GM18873 (cell line): ENCODE results near the gene C22orf42.
"Not testable (repeated sequence)": the region's sequence is repeated elsewhere in the genome, so short reads cannot be mapped to it uniquely, and the experiment has no call there.

ENCODE experiments used
- ATAC-seq: cut with Tn5 transposase; IDR thresholded peaks from one replicate; pipeline ENCODE4 v1.9.1; 2021; ENCODE audit warnings: mild to moderate bottlenecking, moderate library complexity, moderate number of reproducible peaks; ENCODE audit not compliant: unreplicated experiment, low FRiP score

The C22orf42 gene

GRCh38 chr22:32158712-32159533 is at the start of gene C22orf42:
C22orf42 (minus strand) TSS chr22:32159303; CDS start chr22:32159215, 88 bp downstream.
- no peak for ATAC-seq

- no peak for ATAC-seq
Observed at GRCh38 chr22:32208681-32209080, 49.6 kb upstream of the C22orf42 start.

DNA sequence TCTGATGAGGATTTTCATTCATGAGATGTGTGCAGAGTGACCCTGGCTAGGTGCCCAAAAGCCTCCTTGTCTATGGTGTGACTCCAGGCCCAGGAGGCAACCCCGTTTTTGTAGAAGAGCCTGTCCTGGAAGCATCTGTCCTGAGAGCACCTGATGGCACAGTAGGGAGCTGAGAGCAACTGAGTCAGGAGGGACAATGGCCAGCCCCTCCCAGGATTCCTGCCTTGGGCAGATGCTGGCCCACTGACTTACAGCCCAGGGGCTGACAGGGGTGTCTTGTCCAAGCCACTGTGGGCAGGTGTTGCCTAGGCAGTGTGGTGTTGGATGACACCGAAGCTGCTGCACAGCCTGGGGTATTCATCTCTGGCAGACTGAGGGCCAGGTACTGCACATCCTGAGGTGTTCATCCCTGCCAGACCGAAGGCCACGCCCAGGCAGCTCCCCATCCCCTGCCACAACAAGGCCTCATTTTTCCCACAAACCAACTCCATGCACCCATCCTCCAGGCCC is 48.9 kb upstream of the C22orf42 start:
- ATAC-seq: no peak

DNA sequence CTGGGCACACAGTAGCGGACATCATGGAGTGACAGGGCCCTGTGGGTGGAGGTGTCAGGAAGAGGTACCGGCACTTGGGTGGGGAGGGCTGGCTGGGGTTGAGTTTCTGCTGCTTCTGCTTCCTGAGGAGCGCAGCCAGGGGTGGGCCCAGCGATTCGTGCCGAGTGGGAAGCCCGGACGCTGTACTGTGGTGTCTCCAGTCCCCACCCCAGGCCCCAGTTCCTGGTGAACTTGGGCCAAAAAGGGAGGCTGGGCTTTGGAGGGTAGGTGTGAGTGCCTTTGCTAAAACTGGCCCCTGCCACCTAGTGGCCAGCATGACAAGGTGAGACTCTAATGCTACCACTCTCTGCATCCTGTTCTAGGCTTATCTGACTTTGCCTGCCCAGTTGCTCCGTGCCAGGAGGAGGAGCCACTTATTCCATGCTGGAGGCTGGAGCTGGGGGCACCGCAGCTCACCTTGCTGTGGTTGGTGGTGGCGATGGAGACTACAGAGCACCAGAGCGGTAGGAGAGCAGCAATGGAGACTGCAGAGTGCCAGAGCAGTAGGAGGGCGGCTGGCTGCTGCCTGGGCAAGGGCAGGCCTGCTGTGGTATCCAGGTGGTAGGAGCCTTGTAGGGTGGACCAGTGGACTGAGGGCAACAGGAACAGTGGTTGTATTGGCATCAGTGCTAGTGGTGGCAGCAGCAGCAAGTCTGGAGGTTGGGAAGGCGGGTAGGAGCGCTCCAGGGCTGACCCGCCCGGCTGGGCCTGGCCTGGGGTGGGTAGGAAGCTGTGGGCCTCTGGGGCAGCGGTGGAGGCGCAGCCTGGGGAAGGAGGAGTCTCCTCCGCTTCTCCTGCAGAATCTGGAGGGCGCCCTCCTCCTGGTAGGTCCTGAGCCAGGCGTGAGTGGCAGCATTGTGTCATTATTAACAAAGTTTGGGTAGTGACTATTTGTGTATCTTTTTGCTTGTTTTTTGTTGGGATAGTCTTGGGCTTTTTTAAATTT is 48.0 kb upstream of the C22orf42 start:
- no peak for ATAC-seq

DNA sequence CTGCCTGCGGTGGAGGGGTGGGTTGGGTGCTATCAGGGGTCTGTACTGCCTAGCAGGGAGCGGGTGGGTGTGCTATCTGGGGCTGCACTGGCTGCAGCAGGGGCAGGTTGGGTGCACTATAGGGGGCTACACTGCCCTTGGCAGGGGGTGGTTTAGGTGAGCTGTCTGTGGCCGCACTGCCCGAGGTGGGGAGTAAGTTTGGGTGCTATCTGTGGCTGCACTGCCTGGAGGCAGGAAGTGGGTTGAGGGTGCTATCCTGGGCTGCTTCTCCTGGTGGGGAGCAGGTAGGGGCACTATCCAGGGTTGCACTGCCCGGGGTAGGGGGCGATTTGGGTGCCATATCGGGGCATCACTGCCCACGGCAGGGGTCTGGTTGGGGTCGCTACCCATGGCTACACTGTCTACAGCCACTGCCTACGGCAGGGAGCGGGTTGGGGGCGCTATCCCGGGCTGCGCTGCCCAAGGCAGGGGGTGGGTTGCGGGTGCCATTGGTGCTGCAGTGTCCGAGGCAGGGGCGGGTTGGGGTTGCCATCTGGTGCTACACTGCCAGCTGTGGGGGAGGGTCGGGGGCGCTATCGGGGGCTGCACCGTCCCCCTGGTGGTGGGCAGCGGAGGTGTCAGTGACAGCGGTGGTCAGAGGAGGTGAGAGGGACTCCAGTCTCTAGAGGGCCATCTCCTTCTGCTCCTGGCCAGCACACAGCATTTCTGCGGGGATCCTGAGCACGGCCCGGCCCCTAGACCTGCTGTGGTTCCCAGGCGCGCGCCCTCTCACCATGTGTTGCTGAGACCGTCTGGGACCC is 47.1 kb upstream of the C22orf42 start:
- no peak for ATAC-seq

DNA sequence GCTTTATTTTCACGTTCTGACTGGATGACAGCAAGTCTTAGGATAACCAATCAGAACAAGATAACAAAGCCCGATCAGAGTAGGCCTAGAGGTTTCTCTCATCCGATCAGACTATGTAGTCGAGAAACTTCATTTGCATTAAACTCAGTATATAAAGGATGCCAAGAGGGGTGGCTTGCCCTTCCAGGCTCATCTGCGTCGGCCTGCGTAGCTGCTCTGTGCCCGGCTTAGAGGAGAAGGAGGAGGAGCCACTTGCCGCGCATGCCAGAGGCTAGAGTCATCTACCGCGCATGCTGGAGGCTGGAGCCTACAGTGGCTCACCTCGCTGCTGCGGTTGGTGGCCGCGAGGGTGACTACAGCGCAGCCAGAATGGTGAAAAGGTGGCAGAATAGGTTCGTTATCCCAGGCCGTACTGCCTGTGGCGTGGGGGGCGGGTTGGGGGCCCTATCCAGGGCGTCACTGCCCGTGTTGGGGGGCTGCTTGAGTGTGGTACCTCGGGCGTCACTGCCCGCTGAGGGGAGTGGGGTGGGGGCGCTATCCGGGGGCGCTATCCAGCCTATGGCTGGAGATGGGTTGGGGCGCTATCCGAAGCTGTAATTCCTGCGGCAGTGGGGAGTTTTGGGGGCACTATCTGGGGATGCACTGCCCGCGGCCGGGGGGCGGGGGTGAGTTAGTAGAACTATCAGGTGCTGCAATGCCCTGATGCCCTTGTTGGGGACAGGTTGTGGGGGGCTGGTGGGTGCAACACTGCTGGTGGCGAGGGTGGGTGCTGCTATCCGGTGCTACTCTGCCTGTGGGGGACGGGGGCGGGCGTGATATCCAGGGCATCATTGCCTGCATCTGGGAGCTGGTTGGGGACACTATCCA is 46.0 kb upstream of the C22orf42 start, which contains the start of gene RFPL2:
Gene RFPL2 (minus strand): TSS at position 218 of the 867 bp plus-strand sequence. CDS start 2,622 bp downstream, outside the sequence.
- ATAC-seq: no peak

- ATAC-seq: no peak
Observed at GRCh38 chr22:32204040-32204855, 45.1 kb upstream of the C22orf42 start.

GRCh38 chr22:32203181-32204039 is 44.3 kb upstream of the C22orf42 start:
- ATAC-seq: no peak

GRCh38 chr22:32202539-32203180 is 43.6 kb upstream of the C22orf42 start:
- ATAC-seq: no peak

DNA sequence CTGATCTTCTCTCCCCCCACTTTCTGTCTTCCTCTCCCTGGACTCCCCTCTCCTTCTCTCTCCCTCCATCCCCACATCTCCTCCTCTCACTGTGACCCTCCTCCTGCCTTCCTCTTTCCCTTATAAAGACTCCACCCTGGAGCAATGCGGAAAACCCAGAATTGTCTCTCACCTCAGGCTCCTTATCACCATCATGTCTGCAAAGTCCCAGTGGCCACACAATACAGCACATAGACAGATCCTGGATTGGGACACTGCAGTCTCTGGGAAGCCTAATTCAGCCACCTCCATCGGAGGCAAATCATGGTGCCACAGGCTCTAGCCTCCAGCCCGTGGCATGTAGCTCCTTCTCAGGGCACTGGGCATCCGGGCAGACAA is 43.0 kb upstream of the C22orf42 start:
- no peak for ATAC-seq

- ATAC-seq: no peak
Observed at GRCh38 chr22:32200752-32201151, 41.6 kb upstream of the C22orf42 start.

DNA sequence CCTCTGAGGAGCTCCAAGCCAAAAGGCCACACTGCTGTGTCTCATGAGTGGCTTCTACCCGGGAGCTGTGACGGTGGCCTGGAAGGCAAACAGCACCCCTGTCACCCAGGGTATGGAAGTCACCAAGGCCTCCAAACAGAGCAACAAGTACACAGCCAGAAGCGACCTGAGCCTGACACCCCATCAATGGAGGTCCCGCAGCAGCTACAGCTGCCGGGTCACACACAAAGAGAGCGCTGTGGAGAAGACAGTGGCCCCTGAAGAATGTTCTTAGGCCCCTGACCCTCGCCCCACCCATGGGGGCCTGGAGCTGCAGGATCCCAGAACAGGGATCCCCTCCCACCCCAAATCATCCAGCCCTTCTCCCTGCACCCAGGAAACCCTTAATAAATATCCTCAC is 40.9 kb upstream of the C22orf42 start:
- ATAC-seq: no peak

- no peak for ATAC-seq
Observed at GRCh38 chr22:32199341-32199740, 40.2 kb upstream of the C22orf42 start.

DNA sequence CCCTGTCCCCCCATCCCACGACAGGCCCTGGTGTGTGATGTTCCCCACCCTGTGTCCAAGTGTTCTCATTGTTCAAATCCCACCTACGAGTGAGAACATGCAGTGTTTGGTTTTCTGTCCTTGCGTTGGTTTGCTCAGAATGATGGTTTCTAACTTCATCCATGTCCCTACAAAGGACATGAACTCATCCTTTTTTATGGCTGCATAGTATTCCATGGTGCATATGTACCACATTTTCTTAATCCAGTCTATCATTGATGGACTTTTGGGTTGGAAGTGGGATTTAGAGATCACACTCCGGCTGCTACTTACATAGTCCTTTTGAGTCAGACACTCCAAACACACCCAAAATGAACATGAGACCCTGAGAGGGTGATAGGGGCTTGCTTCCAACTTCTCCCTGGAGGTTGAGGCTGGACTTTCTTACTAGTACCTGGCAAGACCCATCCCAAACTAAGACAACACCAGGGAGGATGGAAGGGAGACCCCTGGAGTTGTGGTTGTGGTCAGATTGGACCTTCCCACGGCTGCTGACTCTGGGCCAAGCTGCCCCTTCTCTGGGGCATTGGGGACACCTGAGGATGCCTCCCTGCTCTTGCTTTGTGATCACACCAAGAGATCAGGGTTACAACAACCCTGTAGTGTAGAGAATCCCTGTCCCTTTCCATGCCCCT is 38.6 kb upstream of the C22orf42 start:
- not testable (repeated sequence) for ATAC-seq

- ATAC-seq: not testable (repeated sequence)
Observed at GRCh38 chr22:32195900-32196299, 36.8 kb upstream of the C22orf42 start.

- not testable (repeated sequence) for ATAC-seq
Observed at GRCh38 chr22:32193346-32193745, 34.2 kb upstream of the C22orf42 start.
